Measurements from ENCODE around the gene RERG.

- TF ChIP-seq EZH2 (IDR thresholded peaks at IDR 0.05; ENCODE audit: low read depth, unreplicated experiment) (no peak), CTCF (conservative IDR thresholded peaks at IDR 0.05; ENCODE audit: low read depth in 2 of 2) (no peak), POLR2AphosphoS5 (IDR thresholded peaks at IDR 0.05; ENCODE audit: low read depth) (no peak), EZH2phosphoT487 (IDR thresholded peaks at IDR 0.05; ENCODE audit: unreplicated experiment) (no peak), REST (IDR thresholded peaks at IDR 0.05; ENCODE audit: unreplicated experiment) (no peak), CREB1 (CRISPR knock-in tag; IDR thresholded peaks at IDR 0.05; ENCODE audit: low read depth) (no peak), ETS1 (IDR thresholded peaks at IDR 0.05) (no peak), ZNF462 (CRISPR knock-in tag; IDR thresholded peaks at IDR 0.05) (no peak), STAT1 (IDR thresholded peaks at IDR 0.05; ENCODE audit: unreplicated experiment) (no peak), ZNF114 (CRISPR knock-in tag; IDR thresholded peaks at IDR 0.05) (no peak), JUNB (IDR thresholded peaks at IDR 0.05; ENCODE audit: unreplicated experiment) (no peak), NANOG (IDR thresholded peaks at IDR 0.05; ENCODE audit: borderline replicate concordance) (no peak), ZNF331 (CRISPR knock-in tag; IDR thresholded peaks at IDR 0.05; ENCODE audit: low read depth) (no peak)
Measured at GRCh38 chr12:15216036-15216889, 5.0 kb downstream of the RERG start.
